Activated T-cell treated with anti-CD3 and anti-CD28 coated beads, Interleukin-2, amount 50 U/mL, for 48 hours (primary cell): ENCODE results near the gene TNK2.
A peak's percentile ranks its signal among the peaks of the same experiment; 100 is the strongest.

Experiments
- DNase-seq, 2 experiments: peaks; one replicate each; pipeline ENCODE4 v3.0.0-alpha.2; 2020

TNK2 gene

GRCh38 chr3:195897853-195898415 is 10.4 kb downstream of the TNK2 start:
- no peak for DNase-seq

- peak in 1 of 2 experiments; percentile 32 for DNase-seq
Observed at GRCh38 chr3:195897081-195897852, 11.1 kb downstream of the TNK2 start.

GRCh38 chr3:195896361-195897080 is 11.8 kb downstream of the TNK2 start:
- DNase-seq: peak in 1 of 2 experiments; percentile 37

GRCh38 chr3:195895861-195896360 is 12.4 kb downstream of the TNK2 start:
- DNase-seq: peak; percentile 80 to 83

- DNase-seq: peak; percentile 76 to 79
Observed at GRCh38 chr3:195895078-195895860, 13.1 kb downstream of the TNK2 start.

- no peak for DNase-seq
Observed at GRCh38 chr3:195893916-195894465, 14.4 kb downstream of the TNK2 start.

- DNase-seq: no peak
Observed at GRCh38 chr3:195893516-195893915, 14.8 kb downstream of the TNK2 start.

- DNase-seq: no peak
Observed at GRCh38 chr3:195893044-195893395, 15.3 kb downstream of the TNK2 start.

- DNase-seq: no peak
Observed at GRCh38 chr3:195892105-195893043, 16.0 kb downstream of the TNK2 start.

GRCh38 chr3:195891431-195892104 is 16.8 kb downstream of the TNK2 start:
- DNase-seq: no peak

- no peak for DNase-seq
Observed at GRCh38 chr3:195889870-195890295, 18.5 kb downstream of the TNK2 start.

- no peak for DNase-seq
Observed at GRCh38 chr3:195888981-195889869, 19.1 kb downstream of the TNK2 start.

- no peak for DNase-seq
Observed at GRCh38 chr3:195888311-195888761, 20.0 kb downstream of the TNK2 start.

- no peak for DNase-seq
Observed at GRCh38 chr3:195887670-195888069, 20.7 kb downstream of the TNK2 start.

- DNase-seq: no peak
Observed at GRCh38 chr3:195886181-195887141, 21.9 kb downstream of the TNK2 start.

GRCh38 chr3:195885036-195885891 is 23.1 kb downstream of the TNK2 start:
- no peak for DNase-seq

GRCh38 chr3:195884691-195885035 is 23.7 kb downstream of the TNK2 start:
- no peak for DNase-seq

- no peak for DNase-seq
Observed at GRCh38 chr3:195883801-195884200, 24.6 kb downstream of the TNK2 start.
